ENCODE measurements around the gene LRRN3.

Gene LRRN3

GRCh38 chr7:111103136-111103535 lies 12.2 kb downstream of the LRRN3 start:
- no peak overlapping the region for H3K4me3 ChIP-seq (ENCODE audit: low read length)
- TF ChIP-seq CTCF (conservative IDR thresholded peaks at IDR 0.05; ENCODE audit: low read depth, low read length): no peak

GRCh38 chr7:111103678-111104274 lies 12.8 kb downstream of the LRRN3 start:
- no peak for DNase-seq (ENCODE audit: low read depth)
- no peak overlapping the region for H3K4me3 ChIP-seq (ENCODE audit: low read length)
- no peak for TF ChIP-seq CTCF (conservative IDR thresholded peaks at IDR 0.05; ENCODE audit: low read depth, low read length)

More at GRCh38 chr7:111103136-111103535, 12.2 kb downstream of the LRRN3 start:
- DNase-seq (ENCODE audit: low read depth): no peak

GRCh38 chr7:111104710-111105109 lies 13.8 kb downstream of the LRRN3 start:
- H3K4me3 ChIP-seq (ENCODE audit: low read length): no peak overlapping the region

DNA sequence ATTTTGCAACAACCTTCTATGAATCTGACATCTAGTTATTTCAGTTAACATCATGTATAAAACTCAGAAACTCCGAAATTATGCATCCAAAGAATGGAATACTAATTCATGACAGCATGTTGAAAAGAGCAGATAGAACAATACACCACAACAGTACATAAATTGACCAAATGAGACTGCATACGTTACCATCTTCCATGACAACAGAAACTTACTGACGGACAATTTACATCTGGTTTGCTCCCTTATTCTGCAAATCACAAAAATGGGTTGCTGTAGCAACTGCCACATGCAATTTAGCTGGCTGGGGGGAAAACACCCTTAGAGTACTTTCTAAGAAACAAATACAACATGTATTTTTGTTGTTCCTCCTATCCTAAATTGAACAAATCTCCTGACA lies 14.3 kb downstream of the LRRN3 start:
- no peak for DNase-seq (ENCODE audit: low read depth)
- no peak for TF ChIP-seq CTCF (conservative IDR thresholded peaks at IDR 0.05; ENCODE audit: low read depth, low read length)
- no peak overlapping the region for H3K4me3 ChIP-seq (ENCODE audit: low read length)

More at GRCh38 chr7:111104710-111105109, 13.8 kb downstream of the LRRN3 start:
- no peak for DNase-seq (ENCODE audit: low read depth)
- no peak for TF ChIP-seq CTCF (conservative IDR thresholded peaks at IDR 0.05; ENCODE audit: low read depth, low read length)

DNA sequence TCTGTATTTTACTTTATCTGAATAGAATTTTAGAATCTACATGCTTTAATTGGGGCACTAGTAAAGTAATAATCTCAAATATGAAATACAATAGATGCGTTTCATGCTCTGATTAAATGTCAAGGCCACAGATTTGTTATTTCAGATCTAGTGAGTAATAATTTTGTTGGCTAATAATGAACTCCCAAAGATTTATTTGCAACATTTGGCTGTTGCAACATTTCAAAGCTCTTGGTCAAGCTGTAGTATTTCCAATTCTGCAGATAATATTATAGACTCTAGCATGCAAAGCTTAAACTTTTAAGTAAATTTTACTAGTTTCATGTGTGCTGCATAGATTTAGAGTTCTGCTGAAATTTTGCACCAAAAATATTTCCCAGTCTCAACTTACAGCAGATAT lies 16.7 kb downstream of the LRRN3 start:
- H3K4me3 ChIP-seq (ENCODE audit: low read length): no peak overlapping the region
- TF ChIP-seq CTCF (conservative IDR thresholded peaks at IDR 0.05; ENCODE audit: low read depth, low read length): no peak
- no peak for DNase-seq (ENCODE audit: low read depth)

DNA sequence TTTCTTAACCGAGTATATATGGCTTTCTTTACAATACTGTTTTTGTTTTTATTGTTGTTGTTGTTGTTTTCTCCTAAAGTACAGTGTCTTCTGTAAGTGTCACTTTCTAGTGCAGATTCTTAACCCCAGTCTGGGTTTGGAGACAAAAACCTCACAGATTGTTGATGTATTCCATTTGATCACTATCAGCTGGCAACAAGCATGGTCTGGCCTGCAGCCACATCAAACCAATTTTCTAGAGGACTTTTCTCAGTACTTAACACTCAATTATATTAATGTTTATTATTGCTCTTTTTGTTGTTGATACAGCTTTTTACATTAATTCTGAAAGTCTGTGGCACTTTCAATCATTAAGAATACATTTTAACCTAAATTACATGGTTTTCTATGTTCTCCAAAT lies 17.1 kb downstream of the LRRN3 start:
- no peak for DNase-seq (ENCODE audit: low read depth)
- no peak overlapping the region for H3K4me3 ChIP-seq (ENCODE audit: low read length)
- TF ChIP-seq CTCF (conservative IDR thresholded peaks at IDR 0.05; ENCODE audit: low read depth, low read length): no peak

DNA sequence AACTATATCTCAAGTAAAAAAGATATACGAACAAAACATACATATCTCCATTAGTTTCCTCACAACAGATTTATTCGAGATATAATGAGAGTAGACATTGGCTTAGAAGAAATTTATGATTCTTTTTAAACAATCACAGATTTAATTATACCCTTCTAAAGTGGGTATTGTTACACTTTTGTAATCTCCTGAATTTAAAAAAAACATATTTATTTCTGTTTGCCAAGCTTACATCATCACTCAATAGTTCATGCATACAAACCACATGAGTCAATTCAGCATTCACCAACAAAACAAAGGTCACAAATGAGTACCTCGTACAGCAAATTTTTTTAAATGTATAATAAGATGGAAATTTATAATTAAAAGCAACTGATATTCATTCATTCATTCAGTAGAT lies 17.6 kb downstream of the LRRN3 start:
- no peak for TF ChIP-seq CTCF (conservative IDR thresholded peaks at IDR 0.05; ENCODE audit: low read depth, low read length)
- DNase-seq (ENCODE audit: low read depth): no peak
- no peak overlapping the region for H3K4me3 ChIP-seq (ENCODE audit: low read length)
